Measurements from ENCODE around the gene TMC8. TPM values are rescaled to one million over a fixed set of nuclear protein-coding genes. Genes with fewer than 3 reads are reported as not detected.
A peak's percentile ranks its signal among the peaks of the same experiment; 100 is the strongest.

TMC8 gene
- total and polyA plus RNA-seq, 2 donors: 28.6 to 196 TPM

- Histone ChIP-seq H3K9me3 (ENCODE audit: control insufficient read depth in 2 of 2, insufficient read depth in 1 of 2, low read length in 1 of 2) (no peaks in the 10 kb centered on the region), H3K27ac (ENCODE audit: low read depth in 1 of 2, low read length in 1 of 2) (peak overlapping the region; percentile 65 to 79), H3K4me3 (ENCODE audit: low read length in 2 of 2) (no peak overlapping the region), H3K27me3 (ENCODE audit: control insufficient read depth in 2 of 2, insufficient read depth in 1 of 2, low read length in 1 of 2) (no peaks in the 10 kb centered on the region), H3K4me1 (ENCODE audit: control insufficient read depth in 2 of 2, insufficient read depth in 2 of 2, low read length in 2 of 2) (peaks cover 0 to 20% of the 10 kb centered on the region in 2 donors), H3K36me3 (ENCODE audit: control insufficient read depth in 2 of 2, insufficient read depth in 2 of 2, low read length in 1 of 2) (no peaks in the 10 kb centered on the region)
- peak in 1 of 9 donors; percentile 49 for DNase-seq (ENCODE audit: low read depth in 6 of 9, low spot score in 9 of 9)
- 86% methylated on average over 11 of the region's 11 CpGs for WGBS
Observed at GRCh38 chr17:78154903-78155811, 24.6 kb downstream of the TMC8 start.

- DNase-seq (ENCODE audit: low read depth in 6 of 9, low spot score in 9 of 9): no peak
- WGBS: 73% methylated on average over 10 of the region's 10 CpGs
- Histone ChIP-seq H3K36me3 (ENCODE audit: control insufficient read depth in 2 of 2, insufficient read depth in 2 of 2, low read length in 1 of 2) (no peaks in the 10 kb centered on the region), H3K4me3 (ENCODE audit: low read length in 2 of 2) (no peak overlapping the region), H3K27me3 (ENCODE audit: control insufficient read depth in 2 of 2, insufficient read depth in 1 of 2, low read length in 1 of 2) (no peaks in the 10 kb centered on the region), H3K9me3 (ENCODE audit: control insufficient read depth in 2 of 2, insufficient read depth in 1 of 2, low read length in 1 of 2) (no peaks in the 10 kb centered on the region), H3K4me1 (ENCODE audit: control insufficient read depth in 2 of 2, insufficient read depth in 2 of 2, low read length in 2 of 2) (peaks cover 0 to 20% of the 10 kb centered on the region in 2 donors), H3K27ac (ENCODE audit: low read depth in 1 of 2, low read length in 1 of 2) (no peak overlapping the region)
Observed at GRCh38 chr17:78159575-78160158, 29.1 kb downstream of the TMC8 start.

- H3K36me3 ChIP-seq (ENCODE audit: control insufficient read depth in 2 of 2, insufficient read depth in 2 of 2, low read length in 1 of 2): no peaks in the 10 kb centered on the region
- WGBS: 77% methylated on average over 22 of the region's 22 CpGs
- no peaks in the 10 kb centered on the region for H3K9me3 ChIP-seq (ENCODE audit: control insufficient read depth in 2 of 2, insufficient read depth in 1 of 2, low read length in 1 of 2)
- H3K27ac ChIP-seq (ENCODE audit: low read depth in 1 of 2, low read length in 1 of 2): no peak overlapping the region
- no peak for DNase-seq (ENCODE audit: low read depth in 6 of 9, low spot score in 9 of 9)
- H3K4me3 ChIP-seq (ENCODE audit: low read length in 2 of 2): no peak overlapping the region
- H3K27me3 ChIP-seq (ENCODE audit: control insufficient read depth in 2 of 2, insufficient read depth in 1 of 2, low read length in 1 of 2): no peaks in the 10 kb centered on the region
- H3K4me1 ChIP-seq (ENCODE audit: control insufficient read depth in 2 of 2, insufficient read depth in 2 of 2, low read length in 2 of 2): peaks cover 2 to 21% of the 10 kb centered on the region in 2 donors
Observed at GRCh38 chr17:78163881-78164747, 33.5 kb downstream of the TMC8 start.

- Histone ChIP-seq H3K36me3 (ENCODE audit: control insufficient read depth in 2 of 2, insufficient read depth in 2 of 2, low read length in 1 of 2) (no peaks in the 10 kb centered on the region), H3K4me3 (ENCODE audit: low read length in 2 of 2) (no peak overlapping the region), H3K27ac (ENCODE audit: low read depth in 1 of 2, low read length in 1 of 2) (no peak overlapping the region), H3K9me3 (ENCODE audit: control insufficient read depth in 2 of 2, insufficient read depth in 1 of 2, low read length in 1 of 2) (no peaks in the 10 kb centered on the region), H3K4me1 (ENCODE audit: control insufficient read depth in 2 of 2, insufficient read depth in 2 of 2, low read length in 2 of 2) (peaks cover 7 to 20% of the 10 kb centered on the region in 2 donors), H3K27me3 (ENCODE audit: control insufficient read depth in 2 of 2, insufficient read depth in 1 of 2, low read length in 1 of 2) (no peaks in the 10 kb centered on the region)
- WGBS: 94% methylated on average over 16 of the region's 16 CpGs
- no peak for DNase-seq (ENCODE audit: low read depth in 6 of 9, low spot score in 9 of 9)
Observed at GRCh38 chr17:78164748-78165607, 34.4 kb downstream of the TMC8 start.

- H3K9me3 ChIP-seq (ENCODE audit: control insufficient read depth in 2 of 2, insufficient read depth in 1 of 2, low read length in 1 of 2): no peaks in the 10 kb centered on the region
- no peak overlapping the region for H3K4me3 ChIP-seq (ENCODE audit: low read length in 2 of 2)
- no peaks in the 10 kb centered on the region for H3K27me3 ChIP-seq (ENCODE audit: control insufficient read depth in 2 of 2, insufficient read depth in 1 of 2, low read length in 1 of 2)
- H3K27ac ChIP-seq (ENCODE audit: low read depth in 1 of 2, low read length in 1 of 2): no peak overlapping the region
- WGBS: 78% methylated on average over 6 of the region's 6 CpGs
- DNase-seq (ENCODE audit: low read depth in 6 of 9, low spot score in 9 of 9): no peak
- H3K36me3 ChIP-seq (ENCODE audit: control insufficient read depth in 2 of 2, insufficient read depth in 2 of 2, low read length in 1 of 2): peaks cover 3 to 4% of the 10 kb centered on the region in 2 donors
- H3K4me1 ChIP-seq (ENCODE audit: control insufficient read depth in 2 of 2, insufficient read depth in 2 of 2, low read length in 2 of 2): peaks cover 7 to 27% of the 10 kb centered on the region in 2 donors
Observed at GRCh38 chr17:78166416-78166815, 35.8 kb downstream of the TMC8 start.

GRCh38 chr17:78168242-78168902 lies 37.8 kb downstream of the TMC8 start, which contains the start of gene SYNGR2:
Gene SYNGR2 (plus strand): TSS chr17:78168581. CDS start chr17:78168617, 36 bp downstream.
- Histone ChIP-seq H3K27ac (ENCODE audit: low read depth in 1 of 2, low read length in 1 of 2) (peak within 1 kb of the TSS; percentile 62 to 88), H3K36me3 (ENCODE audit: control insufficient read depth in 2 of 2, insufficient read depth in 2 of 2, low read length in 1 of 2) (peaks cover 14 to 20% of the 10 kb centered on the region in 2 donors), H3K9me3 (ENCODE audit: control insufficient read depth in 2 of 2, insufficient read depth in 1 of 2, low read length in 1 of 2) (no peaks in the 10 kb centered on the region), H3K4me3 (ENCODE audit: low read length in 2 of 2) (peak within 1 kb of the TSS; percentile 55 to 75), H3K4me1 (ENCODE audit: control insufficient read depth in 2 of 2, insufficient read depth in 2 of 2, low read length in 2 of 2) (peaks cover 7 to 46% of the 10 kb centered on the region in 2 donors), H3K27me3 (ENCODE audit: control insufficient read depth in 2 of 2, insufficient read depth in 1 of 2, low read length in 1 of 2) (no peaks in the 10 kb centered on the region)
- peak in 8 of 9 donors; percentile 66 to 92 (median 76) for DNase-seq (ENCODE audit: low read depth in 6 of 9, low spot score in 9 of 9)
- WGBS: under 1% methylated on average over 84 of the region's 84 CpGs

GRCh38 chr17:78168903-78169793 lies 38.6 kb downstream of the TMC8 start:
- no peaks in the 10 kb centered on the region for H3K9me3 ChIP-seq (ENCODE audit: control insufficient read depth in 2 of 2, insufficient read depth in 1 of 2, low read length in 1 of 2)
- peaks cover 7 to 54% of the 10 kb centered on the region in 2 donors for H3K4me1 ChIP-seq (ENCODE audit: control insufficient read depth in 2 of 2, insufficient read depth in 2 of 2, low read length in 2 of 2)
- H3K27me3 ChIP-seq (ENCODE audit: control insufficient read depth in 2 of 2, insufficient read depth in 1 of 2, low read length in 1 of 2): no peaks in the 10 kb centered on the region
- peak in 1 of 9 donors; percentile 40 for DNase-seq (ENCODE audit: low read depth in 6 of 9, low spot score in 9 of 9)
- H3K4me3 ChIP-seq (ENCODE audit: low read length in 2 of 2): peak overlapping the region; percentile 55 to 75
- WGBS: 17% methylated on average over 38 of the region's 38 CpGs
- peaks cover 15 to 28% of the 10 kb centered on the region in 2 donors for H3K36me3 ChIP-seq (ENCODE audit: control insufficient read depth in 2 of 2, insufficient read depth in 2 of 2, low read length in 1 of 2)
- H3K27ac ChIP-seq (ENCODE audit: low read depth in 1 of 2, low read length in 1 of 2): peak overlapping the region; percentile 62 to 88

All from thymus (tissue), 11 donors.